GM21515 (cell line): Measurements from ENCODE around the gene SIGLEC14.
"Not testable (repeated sequence)": the region's sequence is repeated elsewhere in the genome, so short reads cannot be mapped to it uniquely, and the experiment has no call there.

ENCODE experiments used
- ATAC-seq: cut with Tn5 transposase; IDR thresholded peaks from one replicate; pipeline ENCODE4 v1.9.1; 2021; ENCODE audit not compliant: unreplicated experiment

SIGLEC14 gene

GRCh38 chr19:51646730-51647129 lies at the start of gene SIGLEC14:
Gene SIGLEC14, minus strand, starts transcription at chr19:51646825. Its CDS starts 66 bp downstream, at chr19:51646759.
- not testable (repeated sequence) for ATAC-seq

GRCh38 chr19:51695702-51696315 lies 49.2 kb upstream of the SIGLEC14 start:
- no peak for ATAC-seq

- ATAC-seq = no peak
Observed at GRCh38 chr19:51695088-51695487, 48.5 kb upstream of the SIGLEC14 start.

GRCh38 chr19:51694318-51695085 lies 47.9 kb upstream of the SIGLEC14 start:
- ATAC-seq = no peak

GRCh38 chr19:51693819-51694218 lies 47.2 kb upstream of the SIGLEC14 start:
- no peak for ATAC-seq

- ATAC-seq = no peak
Observed at GRCh38 chr19:51693260-51693659, 46.6 kb upstream of the SIGLEC14 start, which contains the start of gene SPACA6. Gene SPACA6, plus strand, starts transcription at chr19:51693330. Its CDS starts 197 bp downstream, at chr19:51693527.

GRCh38 chr19:51692468-51692867 lies 45.8 kb upstream of the SIGLEC14 start:
- no peak for ATAC-seq

- no peak for ATAC-seq
Observed at GRCh38 chr19:51691584-51692428, 45.2 kb upstream of the SIGLEC14 start.

GRCh38 chr19:51691074-51691583 lies 44.5 kb upstream of the SIGLEC14 start:
- no peak for ATAC-seq

GRCh38 chr19:51690454-51691073 lies 43.9 kb upstream of the SIGLEC14 start:
- ATAC-seq = no peak

- no peak for ATAC-seq
Observed at GRCh38 chr19:51689751-51690453, 43.3 kb upstream of the SIGLEC14 start.

GRCh38 chr19:51688671-51689571 lies 42.3 kb upstream of the SIGLEC14 start:
- ATAC-seq = no peak

- no peak for ATAC-seq
Observed at GRCh38 chr19:51687791-51688670, 41.4 kb upstream of the SIGLEC14 start.

- no peak for ATAC-seq
Observed at GRCh38 chr19:51686171-51686570, 39.5 kb upstream of the SIGLEC14 start.

- ATAC-seq = no peak
Observed at GRCh38 chr19:51681286-51681941, 34.8 kb upstream of the SIGLEC14 start.

- no peak for ATAC-seq
Observed at GRCh38 chr19:51680474-51680873, 33.8 kb upstream of the SIGLEC14 start.

- ATAC-seq = no peak
Observed at GRCh38 chr19:51676566-51677083, 30.0 kb upstream of the SIGLEC14 start.
